ENCODE data around the gene TCN1.

DNA sequence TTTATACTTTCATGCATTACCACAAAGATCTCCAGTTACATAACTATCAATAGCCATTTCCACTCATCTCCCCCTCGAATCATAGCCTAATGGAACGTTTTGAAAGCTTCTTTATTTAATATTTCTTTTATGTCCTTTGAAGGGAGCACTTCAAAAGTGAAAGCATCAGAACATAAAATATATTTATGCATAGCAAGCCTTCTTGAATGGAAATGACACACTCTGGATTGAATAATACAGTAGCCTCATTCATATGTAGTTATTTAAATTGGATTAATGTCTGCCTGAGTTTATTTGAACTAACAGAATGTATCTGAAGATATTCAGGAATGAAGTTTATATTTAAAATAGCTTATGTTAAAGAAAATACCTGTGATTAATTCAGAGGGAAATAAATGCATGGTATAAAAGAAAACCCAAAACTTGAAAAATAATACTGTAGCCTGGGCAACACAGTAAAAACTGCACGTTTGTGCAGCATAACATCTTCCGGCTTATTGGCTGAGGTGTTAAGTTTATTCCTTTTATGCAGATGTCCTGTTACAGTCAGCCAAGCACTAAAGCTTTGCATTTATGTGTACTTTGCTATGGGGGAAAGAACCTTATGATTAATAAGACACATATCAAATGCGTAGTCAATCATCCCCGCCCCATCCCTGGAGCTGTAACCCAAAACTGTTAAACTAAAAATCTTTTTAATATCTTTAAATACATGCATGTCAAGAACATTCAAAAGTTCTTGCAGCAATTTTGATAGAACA, 34.3 kb upstream of the TCN1 start:
- TF ChIP-seq, protein P1, sequence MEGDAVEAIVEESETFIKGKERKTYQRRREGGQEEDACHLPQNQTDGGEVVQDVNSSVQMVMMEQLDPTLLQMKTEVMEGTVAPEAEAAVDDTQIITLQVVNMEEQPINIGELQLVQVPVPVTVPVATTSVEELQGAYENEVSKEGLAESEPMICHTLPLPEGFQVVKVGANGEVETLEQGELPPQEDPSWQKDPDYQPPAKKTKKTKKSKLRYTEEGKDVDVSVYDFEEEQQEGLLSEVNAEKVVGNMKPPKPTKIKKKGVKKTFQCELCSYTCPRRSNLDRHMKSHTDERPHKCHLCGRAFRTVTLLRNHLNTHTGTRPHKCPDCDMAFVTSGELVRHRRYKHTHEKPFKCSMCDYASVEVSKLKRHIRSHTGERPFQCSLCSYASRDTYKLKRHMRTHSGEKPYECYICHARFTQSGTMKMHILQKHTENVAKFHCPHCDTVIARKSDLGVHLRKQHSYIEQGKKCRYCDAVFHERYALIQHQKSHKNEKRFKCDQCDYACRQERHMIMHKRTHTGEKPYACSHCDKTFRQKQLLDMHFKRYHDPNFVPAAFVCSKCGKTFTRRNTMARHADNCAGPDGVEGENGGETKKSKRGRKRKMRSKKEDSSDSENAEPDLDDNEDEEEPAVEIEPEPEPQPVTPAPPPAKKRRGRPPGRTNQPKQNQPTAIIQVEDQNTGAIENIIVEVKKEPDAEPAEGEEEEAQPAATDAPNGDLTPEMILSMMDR (IDR thresholded peaks at IDR 0.05): no peak
- no peak for TF ChIP-seq EZH2 (IDR thresholded peaks at IDR 0.05)
